GM19035 (cell line): ENCODE results near the gene TNRC6C.

Experiments
- ATAC-seq: cut with Tn5 transposase; IDR thresholded peaks from one replicate; pipeline ENCODE4 v1.9.1; 2021; ENCODE audit not compliant: unreplicated experiment

Gene TNRC6C

DNA sequence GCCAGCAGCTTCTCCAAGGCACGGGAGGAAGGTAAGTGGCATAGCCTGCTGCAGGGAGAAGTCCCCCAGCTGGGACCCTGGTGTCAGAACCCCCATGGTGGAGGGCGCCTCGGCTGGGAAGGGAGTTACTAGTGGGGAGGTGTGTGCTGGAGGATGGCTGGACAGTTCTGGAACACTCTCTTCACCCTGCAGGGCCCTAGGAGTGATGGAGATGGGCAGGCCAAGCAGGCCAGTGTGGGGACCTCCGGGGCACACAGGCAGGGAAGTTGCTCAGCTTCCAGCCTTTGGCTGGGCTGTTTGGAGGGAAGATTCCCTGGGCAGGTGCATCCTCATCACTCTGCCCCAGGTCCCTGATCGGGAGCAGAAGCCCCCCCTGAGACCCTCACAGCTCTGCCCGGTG lies 188.4 kb downstream of the TNRC6C start:
- no peak for ATAC-seq

DNA sequence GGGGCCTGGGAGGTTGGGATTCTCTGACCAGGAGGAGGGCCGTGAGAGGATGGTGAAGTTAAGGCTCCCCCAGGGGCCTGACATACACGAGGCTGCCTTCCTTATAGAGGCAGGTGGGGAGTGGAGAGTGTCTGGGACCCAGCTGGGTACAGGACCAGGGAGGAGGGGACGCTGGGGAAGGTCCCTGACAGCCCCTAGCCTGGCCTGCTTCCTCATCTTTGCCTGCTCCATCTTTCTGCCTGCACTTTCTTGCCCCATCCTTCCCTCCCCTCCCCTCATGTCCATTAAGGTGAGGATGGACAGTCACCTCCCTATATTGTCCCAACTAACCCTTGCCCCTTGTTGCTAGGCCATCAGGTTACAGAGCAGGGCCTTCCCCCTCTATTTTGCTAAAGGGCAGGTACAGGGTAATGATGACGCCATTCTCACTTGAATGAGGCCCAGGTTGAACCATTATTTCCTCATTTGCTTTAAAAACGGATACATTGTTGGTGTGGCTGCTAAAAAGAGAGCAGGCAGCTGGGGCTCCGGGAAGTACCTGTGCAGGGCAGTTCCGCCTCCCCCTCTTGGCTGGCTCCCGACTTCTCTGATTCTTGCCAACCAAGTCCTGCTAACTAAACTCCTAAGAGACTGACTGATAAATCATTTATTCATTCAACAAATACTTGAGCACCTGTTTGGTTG lies 189.0 kb downstream of the TNRC6C start:
- peak; percentile 51 for ATAC-seq

DNA sequence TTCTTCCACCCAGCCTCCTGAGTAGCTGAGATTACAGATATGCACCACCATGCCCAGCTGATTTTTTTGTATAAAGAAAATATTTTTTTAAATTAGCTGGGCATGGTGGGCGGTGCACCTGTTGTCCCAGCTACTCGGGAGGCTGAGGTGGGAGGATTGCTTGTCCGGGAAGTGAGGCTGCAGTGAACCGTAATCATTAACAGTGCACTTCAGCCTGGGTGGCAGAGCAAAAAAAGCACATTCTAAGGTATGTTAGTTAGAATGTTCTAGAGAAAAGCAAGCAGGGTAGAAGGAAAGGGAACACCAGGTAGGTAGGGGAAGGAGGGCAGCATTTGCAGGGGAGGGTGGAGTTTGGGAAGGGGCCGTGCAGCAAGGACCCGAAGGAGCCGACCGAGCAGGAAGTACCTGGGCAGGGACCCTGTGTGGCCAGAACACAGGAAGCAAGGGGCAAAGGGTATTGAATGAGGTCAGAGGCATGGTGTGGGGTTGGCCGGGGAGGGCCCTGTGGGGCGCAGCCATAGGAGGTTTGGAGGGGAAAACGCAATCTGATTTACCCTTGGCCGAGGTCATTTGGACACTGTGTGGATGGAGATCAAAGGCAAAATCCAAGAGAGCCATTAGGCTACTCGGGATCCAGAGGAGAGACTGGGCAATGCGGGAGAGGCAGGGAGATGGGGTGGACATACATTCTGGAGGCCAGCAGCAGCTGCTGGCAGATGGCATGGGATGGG lies 189.9 kb downstream of the TNRC6C start:
- ATAC-seq = no peak

DNA sequence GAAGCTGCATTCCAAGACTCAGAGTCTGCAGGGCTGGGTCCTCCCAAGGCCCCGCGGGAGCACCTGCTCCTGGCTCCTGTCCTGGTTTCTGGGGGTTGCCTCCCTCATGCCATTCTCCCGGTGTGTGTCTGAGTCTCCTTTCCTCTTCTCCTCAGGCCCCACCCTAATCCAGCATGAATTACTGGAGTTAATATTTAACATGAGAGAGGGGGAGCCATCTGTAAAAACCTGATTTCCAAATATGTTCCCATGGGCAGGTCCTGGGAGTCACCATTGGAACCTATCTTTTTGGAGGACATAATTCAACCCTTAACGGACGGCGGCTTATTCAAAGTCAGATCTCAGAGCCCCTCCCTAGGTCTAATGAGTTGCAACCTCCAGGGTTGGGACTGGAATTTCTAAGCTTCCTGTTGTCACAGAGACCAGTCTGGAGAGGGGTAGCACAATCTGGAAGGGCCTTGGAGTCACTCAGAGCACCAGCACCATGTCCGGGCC lies 193.1 kb downstream of the TNRC6C start:
- ATAC-seq = no peak

DNA sequence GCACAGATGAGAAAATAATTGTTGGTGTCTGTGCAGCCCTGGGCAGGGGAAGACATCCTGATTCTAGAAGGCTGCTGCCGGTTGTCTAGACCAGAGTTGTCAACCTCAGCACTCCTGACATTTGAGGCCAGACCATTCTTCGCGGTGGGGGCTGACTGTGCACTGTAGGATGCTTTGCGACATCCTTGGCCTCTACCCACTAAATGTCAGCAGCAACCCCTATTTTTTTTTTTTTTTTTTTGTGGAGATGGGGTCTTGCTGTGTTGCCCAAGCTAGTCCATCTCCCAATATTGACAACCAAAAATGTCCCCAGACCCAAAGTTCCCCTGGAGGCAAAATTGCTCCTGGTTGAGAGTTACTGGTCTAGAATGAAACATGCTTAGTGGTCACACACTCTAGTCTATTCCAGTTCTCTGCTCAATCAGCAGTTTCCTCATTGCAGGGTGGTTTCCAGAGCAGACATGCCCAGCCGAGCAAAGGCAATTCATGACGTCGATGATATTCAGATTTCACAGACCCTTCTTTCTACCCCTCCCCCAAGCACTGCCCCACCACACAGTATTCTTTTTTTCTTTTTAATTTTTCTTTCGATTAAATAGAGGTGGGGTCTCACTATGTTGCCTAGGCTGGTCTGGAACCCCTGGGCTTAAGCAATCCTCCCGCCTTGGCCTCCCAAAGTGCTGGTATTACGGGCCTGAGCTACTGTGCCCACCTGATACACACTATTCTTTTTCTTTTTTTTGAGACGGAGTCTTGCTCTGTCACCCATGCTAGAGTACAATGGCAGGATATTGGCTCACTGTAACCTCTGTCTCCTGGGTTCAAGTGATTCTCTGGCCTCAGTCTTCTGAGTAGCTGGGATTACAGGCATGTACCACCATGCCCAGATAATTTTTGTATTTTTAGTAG lies 196.7 kb downstream of the TNRC6C start:
- ATAC-seq = peak; percentile 67
